Endothelial cell of umbilical vein (primary cell): ENCODE data around the gene CEMP1. TPM values are rescaled to one million over a fixed set of nuclear protein-coding genes. Genes with fewer than 3 reads are reported as not detected.

ENCODE experiments used
- BruUV-seq: library from RNA; stranded (reverse); fragments of 400-500 nt; replicated peaks from 2 replicates; lab custom pipeline; 2021; lab: Mats Ljungman, UMichigan
- CTCF ChIA-PET: fragments of 300-600, 350-600 bp; sonication (Branson Sonifier 250); formaldehyde crosslinking; loops from one replicate; lab custom pipeline; 2021; ENCODE audit warnings: antibody characterized with exemption, inconsistent platforms; lab: Charles Lee
- POLR2A ChIA-PET: fragments of 300-600, 350-600 bp; sonication (Branson Sonifier 250); formaldehyde crosslinking; loops from one replicate; lab custom pipeline; 2021; ENCODE audit warnings: antibody characterized with exemption, inconsistent platforms; lab: Charles Lee
- DNase-seq: peaks from one replicate; pipeline ENCODE4 v3.0.0-alpha.2; 2011; ENCODE audit warnings: low read depth, low spot score
- FAIRE-seq: peaks from 2 replicates; lab custom pipeline; 2011; peaks lifted over from hg19 to GRCh38; lab: Jason Lieb, UNC
- H2AFZ ChIP-seq: 2 replicates; pipeline ENCODE4 v1.6.0; 2012; ENCODE audit warnings: low read depth, low read length, control low read depth, inconsistent platforms
- H3K27ac ChIP-seq: 2 replicates; pipeline ENCODE4 v1.5.1; 2011; ENCODE audit warnings: low read depth, mild to moderate bottlenecking, control low read depth, low read length, moderate library complexity; ENCODE audit not compliant: insufficient read depth
- H3K27me3 ChIP-seq, 2 experiments: 2 replicates each; pipeline versions ENCODE4 v1.6.0 to v1.6.1; 2011; ENCODE audit warnings: low read length in 2 of 2, mixed read lengths in 1 of 2; ENCODE audit not compliant: control insufficient read depth in 2 of 2, insufficient read depth in 2 of 2
- H3K36me3 ChIP-seq, 2 experiments: 2 replicates in 1 of 2; 3 replicates in 1 of 2; pipeline ENCODE4 v1.5.1; 2011; ENCODE audit warnings: low read length in 2 of 2, mild to moderate bottlenecking in 1 of 2, moderate library complexity in 1 of 2; ENCODE audit not compliant: control insufficient read depth in 2 of 2, insufficient read depth in 2 of 2; ENCODE audit errors: extremely low read depth in 1 of 2
- H3K4me1 ChIP-seq: 3 replicates; pipeline ENCODE4 v1.5.1; 2011; ENCODE audit warnings: mild to moderate bottlenecking, low read length; ENCODE audit not compliant: control insufficient read depth, insufficient read depth; ENCODE audit errors: extremely low read depth
- H3K4me2 ChIP-seq: 2 replicates; pipeline ENCODE4 v1.6.1; 2011; ENCODE audit warnings: low read length, control low read depth, mixed read lengths; ENCODE audit not compliant: insufficient read depth
- H3K4me3 ChIP-seq, 3 experiments: fragments of 200-600 bp in 1 of 3; sonication (generic), shearing (Covaris generic) in 1 of 3; replicated peaks in 1 of 3; 2 replicates each; pipeline ENCODE4 v1.5.1; 2011 to 2016; ENCODE audit warnings: control low read depth in 3 of 3, low read length in 3 of 3, mild to moderate bottlenecking in 2 of 3, inconsistent platforms in 1 of 3, low read depth in 1 of 3, moderate library complexity in 1 of 3; ENCODE audit not compliant: insufficient read depth in 1 of 3
- H3K79me2 ChIP-seq: 2 replicates; pipeline ENCODE4 v1.6.0; 2012; ENCODE audit warnings: low read length, inconsistent platforms; ENCODE audit not compliant: control insufficient read depth, insufficient read depth
- H3K9ac ChIP-seq: replicated peaks from 2 replicates; pipeline ENCODE3; 2011; ENCODE audit warnings: low read length, control low read depth; ENCODE audit not compliant: insufficient read depth; ENCODE audit errors: extremely low read depth
- H3K9me1 ChIP-seq: replicated peaks from 3 replicates; pipeline ENCODE4 v1.6.0; 2011; ENCODE audit warnings: mild to moderate bottlenecking, low read length; ENCODE audit not compliant: control insufficient read depth, insufficient read depth; ENCODE audit errors: extremely low read depth
- H3K9me3 ChIP-seq: replicated peaks from 2 replicates; pipeline ENCODE4 v1.5.1; 2012; ENCODE audit warnings: low read length, inconsistent platforms; ENCODE audit not compliant: control insufficient read depth, insufficient read depth
- H4K20me1 ChIP-seq: replicated peaks from 2 replicates; pipeline ENCODE3; 2011; ENCODE audit warnings: mild to moderate bottlenecking, low read length; ENCODE audit not compliant: control insufficient read depth, insufficient read depth; ENCODE audit errors: extremely low read depth
- CTCF ChIP-seq, 2 donors: IDR thresholded peaks; 1 replicate in 1 of 2; 2 replicates in 1 of 2; pipeline ENCODE4 v1.5.1; 2011; ENCODE audit warnings: low read length in 2 of 2, mild to moderate bottlenecking in 2 of 2, moderate library complexity in 2 of 2, control low read depth in 1 of 2, inconsistent platforms in 1 of 2, low read depth in 1 of 2; ENCODE audit not compliant: insufficient read depth in 1 of 2; ENCODE audit errors: extremely low read depth in 1 of 2
- EZH2 ChIP-seq: IDR thresholded peaks from 2 replicates; pipeline ENCODE4 v1.6.1; 2012; ENCODE audit warnings: borderline replicate concordance, low read depth, mild to moderate bottlenecking, moderate library complexity, low read length, inconsistent platforms; ENCODE audit not compliant: severe bottlenecking
- FOS ChIP-seq: IDR thresholded peaks from 2 replicates; pipeline ENCODE4 v1.6.1; 2011; ENCODE audit warnings: mild to moderate bottlenecking, low read length, moderate library complexity, borderline replicate concordance; ENCODE audit not compliant: insufficient read depth
- GATA2 ChIP-seq: IDR thresholded peaks from 2 replicates; pipeline ENCODE4 v1.7.0; 2011; ENCODE audit warnings: low read depth, mild to moderate bottlenecking, moderate library complexity, mixed read lengths, low read length; ENCODE audit not compliant: insufficient read length, insufficient read depth
- JUN ChIP-seq: IDR thresholded peaks from 2 replicates; pipeline ENCODE4 v1.6.1; 2011; ENCODE audit warnings: borderline replicate concordance, low read depth; ENCODE audit not compliant: insufficient read length, insufficient read depth
- MAX ChIP-seq: IDR thresholded peaks from 2 replicates; pipeline ENCODE4 v1.6.1; 2011; ENCODE audit not compliant: insufficient read depth, insufficient read length
- MYC ChIP-seq: IDR thresholded peaks from one replicate; pipeline ENCODE4 v1.6.1; 2011; ENCODE audit warnings: mild to moderate bottlenecking, low read depth, low read length
- POLR2A ChIP-seq: IDR thresholded peaks from 2 replicates; pipeline ENCODE4 v1.6.1; 2012; ENCODE audit warnings: low read depth, mild to moderate bottlenecking, control low read depth, low read length
- POLR2AphosphoS5 ChIP-seq: IDR thresholded peaks from 2 replicates; pipeline ENCODE4 v1.6.1; 2012; ENCODE audit warnings: low read depth, mild to moderate bottlenecking, control low read depth, low read length, moderate library complexity; ENCODE audit not compliant: insufficient read depth
- dilution Hi-C: fragments of 300-500 bp; cut with MboI; formaldehyde crosslinking; loops from one replicate; pipeline ENCODE4 v1.15.0; 2019; ENCODE audit warnings: low sequenced_read_pairs; ENCODE audit not compliant: extremely low pct_ligation_motif_present
- intact Hi-C: fragments of 100-400 bp; cut with micrococcal nuclease; formaldehyde crosslinking; loops from one replicate; pipeline ENCODE4 v1.10.0; 2022
- polyA plus RNA-seq, 4 experiments: library from polyadenylated mRNA; depleted of rRNA in 3 of 4; stranded (reverse) in 3 of 4; unstranded in 1 of 4; fragments of >200 nt; gene quantifications; 2 replicates each; pipeline versions ENCODE4 v1.2.1 to v1.2.3, GENCODE V29; 2011 to 2012; ENCODE audit warnings: missing spikeins in 1 of 4
- total RNA-seq: library from RNA; stranded (reverse); gene quantifications from 2 replicates; pipeline ENCODE4 v1.2.3, GENCODE V29; 2021

CEMP1 gene
- total and polyA plus RNA-seq, 2 donors (not counting 3 experiments of a cell fraction or from before 2014, with no cell fraction given), result not detected

DNA sequence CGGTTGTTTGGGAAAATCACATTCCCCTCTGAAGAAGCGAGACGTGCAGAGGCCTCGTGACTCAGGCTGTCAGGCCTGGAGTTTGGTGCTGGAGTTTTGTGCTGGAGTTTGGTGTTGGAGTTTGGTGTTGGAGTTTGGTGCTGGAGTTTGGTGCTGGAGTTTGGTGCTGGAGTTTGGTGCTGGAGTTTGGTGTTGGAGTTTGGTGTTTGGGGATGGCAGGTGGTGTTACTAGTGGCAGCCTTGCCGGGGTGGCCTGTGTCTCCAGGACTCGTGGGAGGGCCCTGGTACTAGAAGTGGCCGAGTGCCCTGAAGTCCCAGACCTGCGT lies 43.7 kb downstream of the CEMP1 start:
- H3K9me3 ChIP-seq, result no peaks in the 10 kb centered on the region
- H3K4me2 ChIP-seq, result no peak overlapping the region
- no peak overlapping the region for H3K27ac ChIP-seq
- CTCF ChIA-PET, result interaction anchor here (2.4 kb wide), 1 partner anchor 14 kb away, joined by 14 read pairs; no protein-coding TSS in a partner anchor
- no peaks in the 10 kb centered on the region for H3K4me1 ChIP-seq
- no peak overlapping the region for H3K9ac ChIP-seq
- H4K20me1 ChIP-seq, result no peaks in the 10 kb centered on the region
- TF ChIP-seq POLR2AphosphoS5 (no peak), MYC (no peak)
- BruUV-seq, result no TSS peak
- no peaks in the 10 kb centered on the region for H3K27me3 ChIP-seq
- H3K79me2 ChIP-seq, result peaks cover 6% of the 10 kb centered on the region
- no peak overlapping the region for H2AFZ ChIP-seq
- intact Hi-C loops, result no loop called here
- no peaks in the 10 kb centered on the region for H3K36me3 ChIP-seq
- no peak overlapping the region for H3K4me3 ChIP-seq
- DNase-seq (no peak), FAIRE-seq (no peak)
- dilution Hi-C loops, result no loop called here
- POLR2A ChIA-PET, result no interaction called here
- H3K9me1 ChIP-seq, result no peaks in the 10 kb centered on the region

DNA sequence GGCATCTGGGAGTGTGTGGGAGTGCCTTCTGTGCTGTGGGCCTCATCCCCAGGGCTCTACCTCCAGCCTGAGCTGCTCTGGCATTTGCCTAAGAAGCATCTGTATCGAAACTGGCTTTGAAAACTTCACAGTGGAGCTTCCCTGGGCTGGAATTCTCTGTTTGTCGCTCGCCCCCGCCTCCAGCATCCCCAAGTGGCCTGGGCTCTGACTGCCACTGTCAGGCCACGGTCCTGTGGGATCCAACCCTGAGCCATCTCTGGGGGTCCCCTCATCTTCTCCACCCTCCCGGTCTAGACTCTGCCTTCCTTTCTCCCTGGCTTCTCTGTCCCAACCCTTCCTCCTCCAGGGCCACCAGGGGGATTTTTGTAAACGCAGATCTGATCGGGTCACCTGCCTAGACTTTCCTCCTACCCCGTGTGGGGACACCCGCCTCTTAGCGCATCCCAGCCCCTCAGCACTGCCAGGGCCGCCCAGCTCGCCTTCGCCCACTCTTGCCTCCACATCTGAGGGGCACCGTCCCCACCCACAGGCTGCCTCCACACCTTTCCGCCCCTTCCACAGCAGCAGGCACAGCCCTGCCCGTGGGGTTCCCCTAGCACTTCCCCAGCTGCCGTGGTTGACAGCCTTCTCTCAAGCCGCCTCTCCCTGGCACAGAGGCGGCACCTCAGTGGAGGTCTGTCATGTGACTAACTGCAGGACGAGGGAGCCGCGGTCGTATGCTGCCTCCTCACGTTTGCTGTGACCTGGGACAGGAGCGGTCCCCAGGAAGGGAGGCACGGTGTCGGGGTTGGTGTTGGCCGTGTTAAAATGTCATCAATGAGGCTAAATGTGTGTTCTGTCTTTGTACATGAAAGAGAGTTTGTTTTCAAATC lies 44.3 kb downstream of the CEMP1 start:
- POLR2A ChIA-PET, result no interaction called here
- Histone ChIP-seq H3K4me2 (no peak overlapping the region), H2AFZ (no peak overlapping the region), H3K9me1 (no peaks in the 10 kb centered on the region), H3K27ac (no peak overlapping the region), H3K27me3 (no peaks in the 10 kb centered on the region), H3K79me2 (peaks cover 6% of the 10 kb centered on the region), H3K36me3 (no peaks in the 10 kb centered on the region), H3K9me3 (no peaks in the 10 kb centered on the region), H3K9ac (no peak overlapping the region), H4K20me1 (no peaks in the 10 kb centered on the region), H3K4me1 (no peaks in the 10 kb centered on the region), H3K4me3 (no peak overlapping the region)
- BruUV-seq, result no TSS peak
- intact Hi-C loops (loop anchor here (1.0 kb wide), 1 partner anchor 25 kb away; no protein-coding TSS in a partner anchor), dilution Hi-C loops (no loop called here)
- DNase-seq, result no peak
- FAIRE-seq, result no peak
- no peak for TF ChIP-seq GATA2
- TF ChIP-seq JUN, result no peak
- no peak for TF ChIP-seq MAX
- TF ChIP-seq MYC, result no peak
- TF ChIP-seq FOS, result no peak
- TF ChIP-seq EZH2, result no peak
- TF ChIP-seq POLR2A, result no peak
- no peak for TF ChIP-seq CTCF (IDR thresholded peaks at IDR 0.05; ENCODE audit: extremely low read depth in 1 of 2, insufficient read depth in 1 of 2, low read depth in 1 of 2, low read length in 2 of 2)
- no peak for TF ChIP-seq POLR2AphosphoS5
- CTCF ChIA-PET, result interaction anchor here (1.2 to 3.0 kb wide), 2 partner anchors 12 to 14 kb away, joined by 7 to 14 read pairs; partner anchors contain the start of gene TBC1D24
